NCI-H226 (cell line): ENCODE measurements around the gene DPP9.
"Not testable (repeated sequence)": the region's sequence is repeated elsewhere in the genome, so short reads cannot be mapped to it uniquely, and the experiment has no call there.

Source experiments
- DNase-seq: peaks from one replicate; pipeline ENCODE4 v3.0.0-alpha.2; 2015

Gene DPP9

DNA sequence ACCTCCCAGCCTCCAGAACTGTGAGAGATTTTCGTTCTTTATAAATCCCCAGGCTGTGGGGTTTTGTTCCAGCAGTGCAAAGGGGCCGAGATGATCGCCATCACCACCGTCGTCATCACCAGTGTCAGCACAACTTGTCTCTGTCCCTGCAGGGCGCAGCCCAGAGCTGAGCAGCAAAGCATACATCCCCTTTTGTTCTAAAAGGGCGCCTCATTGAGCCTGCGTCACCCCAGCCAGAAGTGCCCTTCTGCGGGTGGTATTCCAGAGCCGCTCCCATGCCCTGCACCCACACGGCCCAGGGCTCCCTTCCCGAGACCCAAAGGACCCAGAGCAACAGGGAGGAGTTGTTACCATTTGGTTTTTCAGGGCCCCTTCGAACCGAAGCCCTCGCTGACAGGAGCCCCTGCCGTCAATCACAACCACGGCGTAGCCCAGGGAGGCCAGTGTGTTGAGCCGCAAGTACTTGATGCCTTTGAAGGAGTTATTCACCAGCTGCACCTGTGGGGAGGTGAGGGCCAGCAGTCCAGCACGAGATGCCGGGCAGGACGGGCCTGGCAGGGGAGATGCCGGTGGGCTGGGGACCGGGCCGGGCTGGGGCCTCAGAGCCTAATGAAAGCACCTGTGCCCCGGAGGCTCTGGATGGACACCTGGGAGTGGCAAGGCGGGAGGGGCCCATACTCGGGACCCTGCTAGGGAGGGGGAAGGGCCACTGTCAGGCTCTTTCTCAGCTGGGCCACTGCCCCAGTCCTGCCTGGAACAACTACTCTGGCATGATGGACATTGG, 39.1 kb downstream of the DPP9 start:
- DNase-seq, result no peak

DNA sequence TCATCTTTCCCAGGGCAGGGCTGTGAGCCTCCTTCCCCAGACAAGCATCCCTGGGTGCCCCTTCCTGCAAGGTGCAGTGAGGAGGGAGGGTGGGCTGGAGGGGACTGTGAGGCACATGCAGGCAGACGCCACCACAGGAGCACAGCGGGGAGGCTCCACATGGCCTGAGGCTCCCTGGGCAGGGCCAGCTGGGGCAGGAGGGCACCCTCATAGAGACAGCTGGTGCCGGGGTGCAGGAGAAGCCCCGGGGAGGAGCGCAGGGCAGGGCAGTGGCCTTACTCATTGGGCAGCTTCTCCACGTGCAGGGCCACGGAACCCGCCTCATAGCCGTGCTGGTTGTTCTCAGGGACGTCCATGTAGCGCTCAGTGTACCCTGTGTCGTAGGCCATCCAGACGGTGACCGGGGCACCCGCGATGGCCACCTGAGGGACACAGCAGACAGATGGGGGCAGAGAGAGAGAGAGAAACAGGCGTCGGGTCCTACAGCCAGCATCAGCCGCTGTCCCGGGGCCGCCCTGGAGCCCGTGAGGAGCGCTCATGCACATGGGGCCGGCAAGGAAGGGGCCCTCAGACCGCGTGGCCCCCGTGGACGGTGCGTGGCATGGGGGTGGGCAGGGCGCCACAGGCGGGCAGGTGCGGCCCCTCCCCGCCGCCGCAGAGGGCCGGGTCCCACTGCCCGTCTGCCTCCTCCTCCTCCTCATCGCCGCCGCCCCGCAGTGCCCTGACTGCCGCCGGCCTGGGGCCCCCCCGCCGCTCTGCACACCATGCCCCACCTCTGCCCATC, 41.0 kb downstream of the DPP9 start:
- no peak for DNase-seq

DNA sequence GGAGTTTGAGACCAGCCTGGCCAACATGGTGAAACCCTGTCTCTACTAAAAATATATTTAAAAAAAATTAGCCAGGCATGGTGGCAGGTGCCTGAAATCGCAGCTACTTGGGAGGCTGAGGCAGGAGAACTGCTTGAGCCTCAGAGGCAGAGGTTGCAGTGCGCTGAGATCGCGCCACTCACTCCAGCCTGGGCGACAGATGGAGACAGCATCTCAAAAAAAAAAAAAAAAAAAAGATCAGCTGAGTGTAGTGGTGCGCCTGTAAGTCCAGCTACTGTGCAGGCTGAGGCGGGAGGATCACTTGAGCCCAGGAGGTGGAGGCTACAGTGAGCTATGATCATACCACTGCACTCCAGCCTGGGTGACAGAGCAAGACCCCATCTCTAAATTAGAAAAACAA, 43.6 kb downstream of the DPP9 start:
- DNase-seq, result not testable (repeated sequence)

DNA sequence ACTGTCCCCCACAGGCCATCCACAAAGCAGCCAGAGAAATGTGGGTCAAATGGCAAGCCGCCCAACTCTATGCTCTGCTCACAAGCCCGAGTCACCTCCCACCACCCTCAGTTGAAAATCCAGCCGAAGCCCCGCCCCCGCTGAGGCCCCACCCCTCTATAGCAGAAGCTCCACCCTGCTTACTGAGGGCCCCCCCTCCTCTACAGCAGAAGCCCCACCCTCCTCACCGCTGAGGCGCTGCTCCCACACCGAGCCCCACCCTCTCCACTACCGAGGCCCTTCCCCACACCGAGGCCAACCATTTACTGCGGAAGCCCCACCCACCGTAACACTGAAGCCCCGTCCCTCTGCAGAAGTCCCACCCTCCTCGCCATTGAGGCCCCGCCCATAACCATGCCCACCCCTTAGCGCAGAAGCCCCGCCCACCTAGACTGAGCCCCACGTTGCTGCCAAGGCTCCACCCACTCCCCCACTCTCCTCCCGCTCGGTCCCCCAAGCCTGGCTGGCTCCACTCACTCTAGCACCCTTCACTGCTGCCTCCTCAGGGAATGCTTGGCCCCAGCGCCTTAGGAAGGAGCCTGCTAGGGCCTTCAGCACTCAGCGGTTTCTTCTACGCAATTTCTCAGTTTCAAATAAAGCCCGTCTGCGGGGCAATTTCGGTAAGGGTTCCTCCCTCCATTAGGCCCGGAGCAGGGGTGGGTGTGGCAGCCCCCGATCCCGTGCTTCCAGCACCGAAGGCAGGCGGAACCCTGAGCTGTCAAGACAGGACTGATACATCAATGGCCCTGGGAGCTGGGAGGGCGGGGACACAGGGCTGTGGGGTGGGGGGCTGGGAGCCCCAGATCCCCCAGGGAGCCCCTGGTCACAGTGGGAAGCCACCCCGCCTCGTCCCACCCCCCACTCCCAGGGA, 44.5 kb downstream of the DPP9 start:
- DNase-seq, result peak; percentile 45

DNA sequence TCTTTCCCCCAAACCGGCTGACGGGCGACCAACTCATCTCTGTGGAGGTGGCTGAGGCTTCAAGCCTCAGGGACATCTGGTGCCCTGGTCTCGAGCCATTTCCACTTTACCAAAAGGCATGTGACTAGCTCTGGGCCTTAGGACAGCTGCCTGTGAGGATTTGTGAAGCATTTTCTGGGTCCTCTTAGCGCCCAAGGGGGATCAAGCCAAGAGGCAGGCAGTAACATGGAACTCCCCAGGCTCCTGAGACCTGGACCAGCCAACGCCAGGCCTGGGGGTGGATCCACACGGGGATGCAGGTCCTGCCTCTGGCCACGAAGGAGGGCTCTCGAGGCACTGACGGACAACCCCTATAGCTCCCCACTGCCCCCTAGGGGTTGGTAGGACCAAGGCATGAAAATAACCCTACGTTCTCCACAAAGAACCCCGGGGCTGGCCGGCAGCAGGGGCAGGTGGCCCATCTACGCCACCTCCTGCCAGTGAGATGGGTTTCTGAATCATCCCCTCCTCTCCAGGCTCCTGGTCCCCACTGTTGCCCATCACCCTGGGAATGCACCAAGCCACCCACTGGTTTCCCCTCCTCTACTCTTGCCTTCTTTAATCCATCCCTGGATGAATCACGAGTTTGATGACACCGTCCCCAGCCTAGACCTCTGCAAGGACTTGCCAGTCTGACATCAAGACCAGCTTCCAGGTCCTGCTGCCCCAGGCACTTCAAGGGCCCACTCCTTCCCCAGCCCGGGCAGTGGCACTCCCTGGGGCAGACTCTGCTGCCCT, 46.5 kb downstream of the DPP9 start:
- peak; percentile 13 for DNase-seq

DNA sequence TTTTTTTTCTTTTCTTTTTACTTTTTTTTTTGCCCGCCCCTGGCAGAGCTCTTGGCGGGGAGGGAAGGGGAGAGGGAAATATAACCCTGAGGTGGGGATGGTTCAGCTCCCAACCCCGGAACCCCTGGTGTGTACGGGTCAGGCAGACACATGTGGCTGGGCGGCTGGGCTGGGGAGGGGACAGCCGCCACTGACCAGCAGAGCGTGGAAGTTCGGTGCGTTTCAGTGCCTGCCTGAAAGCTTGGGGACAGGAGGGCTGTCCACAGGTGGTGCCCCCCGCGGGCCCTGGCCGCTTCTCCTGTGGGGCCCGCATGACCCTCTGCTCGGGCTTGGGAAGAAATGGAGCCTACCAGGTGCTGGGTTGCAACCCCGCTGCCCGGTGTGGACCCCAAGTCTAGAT, 48.3 kb downstream of the DPP9 start:
- no peak for DNase-seq

DNA sequence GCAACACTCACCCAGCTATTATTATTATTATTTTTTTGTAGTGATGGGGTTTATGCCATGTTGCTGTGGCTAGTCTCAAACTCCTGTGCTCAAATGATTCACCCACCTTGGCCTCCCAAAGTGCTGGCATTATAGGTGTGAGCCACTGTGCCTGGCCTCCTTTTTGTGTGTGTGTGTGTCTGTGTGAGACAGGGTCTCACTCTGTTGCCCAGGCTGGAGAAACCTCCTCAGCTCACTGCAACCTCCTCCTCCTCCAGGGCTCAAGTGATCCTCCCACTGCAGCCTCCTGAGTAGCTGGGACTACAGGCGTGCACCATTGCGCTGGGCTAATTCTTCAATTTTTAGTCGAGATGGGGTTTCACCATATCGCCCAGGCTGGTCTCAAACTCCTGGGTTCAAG, 49.9 kb downstream of the DPP9 start:
- DNase-seq, result no peak

DNA sequence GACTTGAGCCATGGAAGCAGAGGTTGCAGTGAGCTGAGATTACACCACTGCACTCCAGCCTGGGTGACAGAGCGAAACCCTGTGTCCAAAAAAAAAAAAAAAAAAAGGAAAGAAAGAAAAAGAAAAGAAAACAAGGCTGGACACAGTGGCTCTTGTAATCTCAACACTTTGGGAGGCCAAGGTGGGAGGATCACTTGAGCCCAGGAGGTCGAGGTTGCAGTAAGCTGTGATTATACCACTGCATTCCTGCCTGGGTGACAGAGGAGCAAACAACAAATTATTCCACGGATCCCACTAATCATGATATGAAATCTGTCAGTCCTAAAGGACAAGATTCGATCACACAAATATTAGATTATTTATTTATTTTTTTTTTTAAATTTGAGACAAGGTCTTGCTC, 50.4 kb downstream of the DPP9 start:
- no peak for DNase-seq

DNA sequence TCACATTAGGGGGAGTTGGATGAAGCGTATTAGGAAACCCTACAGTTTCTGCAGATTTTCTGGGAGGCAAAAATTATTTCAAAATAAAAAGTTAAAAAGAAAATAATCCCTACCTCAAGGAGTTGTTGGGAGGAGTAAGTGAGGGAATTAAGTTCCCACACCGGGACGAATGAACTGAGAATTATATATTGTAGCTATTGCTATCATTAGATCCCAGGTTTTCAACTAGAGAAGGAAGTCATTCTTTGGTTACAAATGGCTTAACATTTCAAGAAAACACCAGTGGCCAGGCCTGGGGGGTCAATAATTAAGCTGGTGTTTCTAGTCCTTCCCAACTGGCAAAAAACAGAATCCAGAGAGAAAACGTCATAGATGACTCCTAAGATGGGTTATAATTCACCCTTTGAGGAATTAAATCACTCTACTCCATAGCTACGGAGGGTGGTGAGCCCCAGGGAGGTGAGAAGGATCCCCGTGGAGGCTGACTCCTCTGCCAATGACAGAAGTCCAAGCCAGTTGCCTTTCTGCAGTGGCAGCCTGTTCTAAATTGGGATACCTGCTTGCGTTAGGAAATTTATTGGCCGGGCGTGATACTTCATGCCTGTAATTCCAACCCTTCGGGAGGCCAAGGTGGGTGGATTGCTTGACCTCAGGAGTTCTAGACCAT, 52.3 kb downstream of the DPP9 start:
- DNase-seq, result no peak

DNA sequence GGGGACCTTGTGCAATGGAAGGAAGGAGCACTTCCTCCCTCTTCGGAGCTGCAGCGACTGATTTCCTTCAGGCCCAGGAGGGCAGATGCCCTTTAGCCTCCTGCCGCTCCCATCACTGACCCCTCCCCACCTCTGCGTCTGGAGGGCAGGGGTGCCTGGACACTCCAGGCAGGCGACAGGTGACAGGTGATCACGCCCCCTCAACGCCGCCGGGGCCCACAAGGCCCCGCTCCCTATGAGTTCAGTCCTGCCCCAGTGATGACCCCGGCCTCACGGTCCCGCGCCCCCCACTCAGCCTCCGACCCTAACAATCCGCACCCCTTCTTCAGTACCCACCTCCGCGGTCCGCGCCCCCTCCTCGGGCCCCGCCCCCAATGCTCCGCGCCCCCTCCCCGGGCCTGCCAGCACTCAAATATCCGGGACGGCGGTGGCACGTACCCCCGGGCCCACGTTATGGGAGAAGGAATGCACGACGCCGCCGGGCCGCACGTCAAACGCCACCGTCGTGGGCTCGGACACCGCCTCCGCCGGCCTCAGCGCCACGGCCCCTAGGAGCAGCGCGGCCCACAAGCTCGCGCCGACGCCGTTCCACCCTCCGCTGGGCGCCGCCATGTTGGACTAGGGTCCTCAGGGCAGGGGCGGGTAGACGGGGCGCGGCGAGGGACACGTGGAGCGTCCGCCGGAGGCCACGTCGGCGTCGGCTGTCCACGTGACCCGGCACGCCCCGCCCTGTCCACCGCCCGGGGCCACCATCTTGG, 53.7 kb downstream of the DPP9 start, which contains the start of gene MYDGF:
MYDGF (minus strand) TSS at position 620 of the 758 bp plus-strand sequence; CDS start at position 612, 8 bp downstream.
- peak; percentile 79 for DNase-seq

DNA sequence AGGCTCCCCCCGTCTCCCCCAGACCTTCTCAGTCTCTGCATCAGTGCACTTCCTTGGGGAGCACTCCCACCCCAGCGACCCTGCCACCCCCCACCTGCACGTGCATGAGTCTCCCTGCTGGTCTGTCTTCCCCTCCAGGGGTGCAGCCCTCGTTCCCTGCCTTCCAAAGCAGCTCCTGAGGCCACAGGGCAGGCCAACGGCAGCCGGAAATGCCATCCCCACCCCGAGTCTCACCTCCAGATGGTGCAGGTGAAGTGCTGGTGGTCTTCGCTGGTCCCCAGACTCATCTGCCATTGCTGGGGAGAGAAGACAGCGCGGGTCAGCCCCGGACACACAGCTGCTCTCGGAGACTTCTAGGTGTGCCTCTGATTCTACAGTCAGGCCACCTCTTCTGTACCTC, 59.0 kb downstream of the DPP9 start:
- no peak for DNase-seq

DNA sequence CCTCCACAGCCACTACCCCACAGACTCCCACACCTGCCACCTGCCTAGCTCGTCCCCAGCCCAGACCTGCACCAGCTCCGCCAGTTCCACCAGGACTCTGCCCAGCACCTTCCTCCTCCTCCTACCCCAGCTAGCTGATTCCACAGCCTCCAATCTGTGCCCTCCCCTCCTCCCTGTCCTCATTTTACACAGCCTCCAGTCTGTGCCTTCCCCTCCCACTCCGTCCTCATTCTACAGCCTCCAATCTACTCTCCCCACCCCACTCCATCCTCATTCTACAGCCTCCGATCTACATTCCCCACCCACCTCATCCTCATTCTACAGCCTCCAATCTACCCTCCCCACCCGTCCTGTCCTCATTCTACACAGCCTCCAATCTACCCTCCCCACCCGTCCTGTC, 60.8 kb downstream of the DPP9 start:
- no peak for DNase-seq

DNA sequence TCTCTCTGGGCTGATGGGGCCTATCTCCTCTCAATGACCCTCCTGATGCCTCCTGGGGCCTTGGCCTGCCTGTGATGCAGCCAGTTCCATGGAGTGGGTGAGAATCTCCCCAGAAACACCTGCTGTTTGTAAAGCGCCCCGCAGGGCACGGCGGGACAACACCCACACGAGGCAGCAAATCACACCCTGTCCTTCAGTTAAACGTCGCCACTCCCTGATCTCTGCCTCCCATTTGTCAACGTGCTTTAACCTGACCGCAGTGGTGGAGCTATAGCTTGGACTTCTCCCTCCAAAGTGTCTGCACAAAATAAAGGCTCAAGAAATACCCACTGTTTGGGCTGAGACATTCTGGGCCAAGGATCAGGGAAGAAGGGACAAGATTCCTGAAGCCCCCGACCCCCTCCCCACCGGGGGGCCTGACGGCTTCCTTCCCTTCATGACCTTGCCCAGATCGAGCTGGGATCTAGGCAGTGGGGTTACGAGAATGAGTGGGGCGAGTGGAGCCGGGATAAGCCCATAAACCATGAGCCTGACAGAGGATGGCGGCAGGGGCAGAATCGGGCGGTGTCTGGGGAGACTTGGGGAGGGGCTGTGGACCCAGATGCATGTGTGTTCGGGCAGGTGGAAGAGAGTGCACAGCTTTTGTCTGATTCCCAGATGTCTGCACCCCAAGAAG, 61.5 kb downstream of the DPP9 start:
- no peak for DNase-seq

DNA sequence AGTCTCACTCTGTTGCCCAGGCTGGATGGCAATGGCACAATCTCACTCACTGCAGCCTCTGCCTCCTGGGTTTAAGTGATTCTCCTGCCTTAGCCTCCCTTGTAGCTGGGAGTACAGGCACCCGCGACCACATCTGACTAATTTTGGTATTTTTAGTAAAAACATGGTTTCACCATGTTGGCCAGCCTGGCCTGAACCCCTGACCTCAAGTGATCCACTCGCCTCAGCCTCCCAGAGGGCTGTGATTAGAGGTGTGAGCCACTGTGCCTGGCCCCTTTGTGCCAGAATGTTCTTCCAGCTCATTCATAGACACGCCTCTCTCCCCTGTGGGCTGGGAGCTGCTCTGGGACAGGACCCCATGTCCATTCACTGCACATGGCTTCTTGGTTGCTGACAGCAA, 62.6 kb downstream of the DPP9 start:
- DNase-seq, result no peak

DNA sequence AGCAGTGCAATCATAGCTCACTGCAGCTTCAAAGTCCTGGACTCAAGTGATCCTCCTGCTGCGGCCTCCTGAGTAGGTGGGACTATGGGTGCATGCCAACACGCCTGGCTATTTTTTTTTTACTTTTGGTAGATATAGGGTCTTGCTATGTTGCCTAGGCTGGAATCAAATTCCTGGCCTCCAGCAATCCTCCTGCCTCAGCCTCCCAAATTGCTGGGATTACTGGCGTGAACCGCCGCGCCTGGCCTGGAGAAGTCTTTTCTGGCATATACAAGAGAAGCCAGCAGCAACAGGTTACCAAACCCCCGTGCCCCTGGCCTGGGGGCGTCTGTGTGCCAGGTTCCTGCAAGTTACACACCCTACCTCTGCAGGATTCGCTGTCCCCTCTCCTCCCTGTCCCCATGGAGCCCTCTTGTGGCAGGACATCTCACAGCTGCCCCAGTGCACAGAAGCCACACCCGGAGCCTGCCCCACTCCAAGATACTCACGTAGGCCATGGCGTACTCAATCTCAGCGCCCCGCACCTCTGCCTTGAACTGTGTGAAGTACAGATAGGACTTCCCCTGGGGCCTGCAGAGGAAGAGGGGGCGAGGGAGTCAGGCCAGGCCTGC, 63.4 kb downstream of the DPP9 start:
- no peak for DNase-seq

DNA sequence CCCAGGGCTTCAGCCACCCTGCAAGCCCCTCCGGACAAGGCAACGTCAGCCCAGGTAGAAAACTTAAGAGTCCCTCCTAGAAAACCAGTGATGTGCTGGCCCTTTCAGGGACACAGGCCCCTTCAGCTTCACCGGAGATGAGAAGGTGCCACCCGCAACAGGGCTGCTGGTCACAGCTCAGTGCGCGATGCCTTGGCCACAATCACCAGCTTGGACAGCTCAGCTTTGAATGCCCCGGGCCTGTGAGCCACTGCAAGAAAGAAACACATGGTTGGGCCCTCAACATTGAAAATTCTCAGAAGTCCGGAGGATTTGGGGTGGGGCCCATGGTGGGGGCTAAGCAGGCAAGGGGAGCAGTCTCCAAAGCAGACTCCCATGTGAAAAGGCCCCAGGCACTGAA, 65.8 kb downstream of the DPP9 start:
- DNase-seq, result no peak

DNA sequence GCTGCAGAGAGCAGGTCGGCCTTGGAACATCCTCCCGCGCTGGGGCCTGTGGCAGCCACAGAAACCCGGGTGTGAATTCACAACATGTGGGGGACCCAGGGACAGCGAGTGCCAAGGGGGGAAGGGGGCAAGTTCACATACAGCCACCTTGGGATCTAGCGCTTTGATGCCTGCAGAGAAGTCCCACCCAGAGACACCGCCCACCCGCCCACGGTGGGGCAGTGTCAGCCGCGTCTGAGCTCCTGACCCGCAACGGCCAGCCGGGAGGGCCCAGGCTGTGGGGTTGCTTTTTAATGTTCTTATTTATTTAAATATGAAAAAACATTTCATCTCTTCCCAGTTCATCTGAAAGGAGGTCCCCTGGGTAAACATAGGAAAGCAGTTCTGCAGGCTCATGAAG, 66.4 kb downstream of the DPP9 start:
- no peak for DNase-seq

DNA sequence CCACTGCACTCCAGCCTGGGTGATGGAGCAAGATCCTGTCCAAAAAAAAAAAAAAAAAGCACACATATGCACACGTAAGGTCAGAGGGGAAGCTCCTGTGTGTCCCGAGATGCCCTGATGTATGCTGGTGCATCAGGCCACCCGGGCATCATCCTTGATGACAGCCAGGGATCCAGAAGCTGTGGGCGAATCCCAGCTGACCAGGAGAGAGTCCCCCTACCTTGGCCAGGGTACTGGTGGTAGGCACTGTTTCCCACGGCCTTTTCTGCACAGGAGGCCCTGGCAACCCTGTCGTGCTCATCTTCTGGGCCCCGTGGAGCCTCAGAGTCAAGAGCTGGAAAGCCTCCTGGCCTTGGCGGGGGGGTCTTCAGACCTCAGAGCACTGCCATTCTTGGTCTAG, 67.5 kb downstream of the DPP9 start:
- DNase-seq, result no peak

DNA sequence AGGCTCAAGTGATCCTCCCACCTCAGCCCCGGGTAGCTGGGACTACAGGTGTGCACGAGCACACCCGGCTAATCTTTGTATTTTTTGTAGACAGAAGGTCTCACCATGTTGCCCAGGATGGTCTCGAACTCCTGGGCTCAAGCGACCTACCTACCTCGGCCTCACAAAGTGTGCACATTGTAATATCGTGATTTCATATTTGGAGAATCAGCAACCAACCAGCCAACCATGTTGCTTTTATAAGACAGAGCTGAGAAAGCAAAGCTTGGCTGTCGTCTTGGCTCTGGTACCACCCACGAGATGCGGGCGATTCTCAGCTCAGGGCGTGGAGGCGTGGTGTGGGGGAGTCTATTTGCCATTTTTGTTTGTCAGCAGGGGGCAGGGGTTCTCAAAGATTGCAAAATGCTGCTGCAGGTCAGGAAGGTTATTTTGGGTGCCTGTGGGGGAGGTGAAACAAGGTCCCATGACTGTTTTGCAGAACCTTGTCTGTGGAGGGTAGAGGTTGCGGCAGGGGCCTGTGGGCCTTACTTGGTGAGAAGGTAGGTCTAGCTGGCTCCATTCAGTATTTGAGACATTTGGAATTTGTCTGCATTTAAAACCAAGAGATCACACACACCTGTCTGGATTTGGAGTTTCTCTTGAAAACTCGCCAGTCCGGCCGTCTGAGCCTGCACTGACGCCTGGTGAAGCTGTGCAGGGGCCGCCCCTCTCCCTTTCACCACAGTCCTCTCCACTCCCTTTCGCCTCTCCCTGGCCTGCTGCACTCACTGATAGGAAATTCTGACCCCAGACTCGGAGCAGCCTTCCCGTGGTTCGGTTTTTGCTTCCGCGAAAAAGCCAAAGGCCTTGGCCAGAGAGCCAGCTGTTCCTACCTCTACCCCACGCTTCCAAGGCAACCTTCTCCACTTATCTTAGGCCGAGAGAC, 68.9 kb downstream of the DPP9 start:
- no peak for DNase-seq
